SHP77 (cell line): ENCODE data around the gene NR6A1.

Experiments used
- DNase-seq, 2 experiments: peaks; one replicate each; lab custom pipeline; 2025; lab: John Stamatoyannopoulos, UW

NR6A1 gene

DNA sequence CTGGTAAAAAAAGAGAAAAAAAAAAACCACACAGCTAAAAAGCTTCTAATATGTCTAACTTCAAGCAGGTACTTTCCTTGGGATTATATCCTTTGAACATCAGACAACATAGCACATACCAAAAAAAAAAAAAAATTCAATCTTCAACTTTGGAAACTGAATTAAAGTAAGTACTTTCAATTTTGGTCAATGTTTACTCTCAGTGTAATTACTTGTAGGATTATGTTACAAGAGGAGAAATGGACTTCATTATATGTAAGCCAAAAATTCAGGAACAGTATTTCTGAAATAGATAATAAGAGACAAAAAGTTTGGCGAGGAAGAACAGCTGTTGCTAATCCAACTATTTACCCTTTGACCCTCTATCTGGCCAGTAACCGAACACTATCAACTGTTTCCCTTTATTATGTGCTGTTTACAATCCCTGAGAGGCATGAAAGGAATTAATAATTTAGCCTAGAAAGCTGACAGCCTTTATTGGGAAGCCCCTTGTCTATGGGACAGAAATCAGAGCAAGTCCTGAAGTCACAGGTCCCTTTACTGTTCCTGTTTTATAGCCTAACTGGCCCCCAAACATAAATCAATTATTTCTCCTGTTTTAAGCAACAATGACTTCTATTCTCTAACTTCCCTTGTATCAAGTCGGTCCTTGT lies 46.6 kb downstream of the NR6A1 start:
- no peak for DNase-seq

- no peak for DNase-seq
Measured at GRCh38 chr9:124723352-124723751, 47.8 kb downstream of the NR6A1 start.

GRCh38 chr9:124721109-124721906 lies 49.8 kb downstream of the NR6A1 start:
- no peak for DNase-seq

GRCh38 chr9:124720429-124721108 lies 50.5 kb downstream of the NR6A1 start:
- no peak for DNase-seq

GRCh38 chr9:124718928-124719327 lies 52.2 kb downstream of the NR6A1 start:
- DNase-seq, result no peak

DNA sequence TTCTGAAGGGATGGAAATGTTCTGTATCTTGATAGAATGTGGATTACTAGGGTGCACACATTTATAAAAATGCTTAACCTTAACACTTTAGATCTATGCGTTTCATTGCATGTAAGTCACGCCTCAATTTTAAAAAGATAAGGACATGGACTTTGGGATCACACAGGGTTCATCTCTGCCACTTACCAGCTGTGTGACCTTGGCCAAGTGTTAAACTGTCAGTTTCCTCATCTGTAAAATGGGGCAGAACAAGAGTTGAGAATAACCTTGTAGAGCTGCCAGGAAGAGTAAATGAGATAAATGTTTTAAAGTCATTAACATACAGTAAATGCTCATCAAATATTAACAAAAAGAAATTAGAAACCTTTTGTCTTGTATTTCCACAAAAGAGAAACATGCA lies 53.5 kb downstream of the NR6A1 start:
- DNase-seq, result no peak

GRCh38 chr9:124716808-124717207 lies 54.3 kb downstream of the NR6A1 start:
- no peak for DNase-seq

GRCh38 chr9:124710766-124711165 lies 60.3 kb downstream of the NR6A1 start:
- no peak for DNase-seq

DNA sequence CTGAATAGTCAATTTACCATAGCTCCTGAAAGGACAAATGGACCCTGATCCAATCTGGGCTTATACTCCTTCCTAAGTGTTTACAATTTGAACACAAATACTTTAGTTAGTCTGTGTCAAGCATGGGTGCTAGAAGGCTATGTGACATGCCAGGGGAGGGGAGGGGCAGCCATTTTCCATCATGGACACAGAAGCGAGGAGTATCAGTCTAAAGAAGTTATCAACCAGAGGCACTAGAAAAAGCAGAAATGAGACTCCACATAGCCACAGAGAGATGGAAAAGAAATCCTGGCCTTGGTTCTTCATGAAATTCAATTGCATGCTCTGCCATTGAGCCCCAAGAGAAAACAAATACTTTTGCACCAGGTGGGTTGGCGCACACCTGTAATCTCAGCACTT lies 61.8 kb downstream of the NR6A1 start:
- DNase-seq, result no peak

DNA sequence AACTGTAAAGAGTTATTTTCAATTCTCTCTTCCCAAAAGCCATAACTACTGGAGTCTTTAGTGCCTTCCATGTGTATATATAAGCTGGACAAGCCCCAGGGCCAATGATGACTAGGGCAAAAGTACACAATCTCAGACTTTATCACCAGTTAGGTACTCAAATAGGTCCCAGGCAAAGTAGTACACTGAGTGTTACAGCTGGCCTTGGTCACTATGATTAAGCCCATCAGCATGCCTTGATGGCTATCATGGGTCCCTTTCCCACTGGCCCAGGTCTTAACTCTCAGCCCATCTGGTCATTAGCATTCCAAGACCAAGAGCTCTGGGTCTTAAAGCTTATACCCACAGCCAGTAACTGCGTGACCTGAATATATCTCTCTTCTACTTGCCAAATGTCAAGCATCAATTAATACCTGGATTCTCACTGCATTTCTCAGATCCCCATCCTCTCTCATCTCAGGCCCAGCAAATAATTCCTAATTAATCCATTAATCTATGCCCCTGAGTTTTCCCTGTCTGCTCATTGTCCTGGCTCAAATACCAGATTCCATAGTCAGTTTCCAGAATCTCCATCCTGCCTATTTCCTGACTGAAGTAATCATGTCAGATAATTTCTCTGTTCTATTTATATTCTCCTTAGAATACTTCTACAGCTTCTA lies 62.3 kb downstream of the NR6A1 start:
- DNase-seq, result no peak

GRCh38 chr9:124708074-124708473 lies 63.0 kb downstream of the NR6A1 start:
- DNase-seq, result no peak

DNA sequence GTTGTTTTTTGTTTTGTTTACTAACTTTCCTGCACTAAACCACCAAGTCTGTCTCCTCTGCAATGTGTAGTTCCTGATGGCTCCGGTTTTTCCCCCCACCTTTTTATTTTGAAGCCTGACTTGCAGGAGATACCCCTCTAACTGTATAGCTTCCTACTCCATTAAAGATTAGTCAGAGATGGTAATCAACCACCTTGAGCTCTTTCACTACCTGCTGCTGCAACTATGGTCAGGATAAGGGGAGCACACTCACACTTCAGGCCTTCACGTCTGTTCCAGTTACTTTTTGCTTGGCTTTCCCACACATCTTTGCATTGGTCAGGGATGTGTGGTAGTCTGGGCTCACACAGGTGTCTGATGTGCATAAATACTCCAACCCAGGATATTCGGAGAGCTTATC lies 63.4 kb downstream of the NR6A1 start:
- no peak for DNase-seq

DNA sequence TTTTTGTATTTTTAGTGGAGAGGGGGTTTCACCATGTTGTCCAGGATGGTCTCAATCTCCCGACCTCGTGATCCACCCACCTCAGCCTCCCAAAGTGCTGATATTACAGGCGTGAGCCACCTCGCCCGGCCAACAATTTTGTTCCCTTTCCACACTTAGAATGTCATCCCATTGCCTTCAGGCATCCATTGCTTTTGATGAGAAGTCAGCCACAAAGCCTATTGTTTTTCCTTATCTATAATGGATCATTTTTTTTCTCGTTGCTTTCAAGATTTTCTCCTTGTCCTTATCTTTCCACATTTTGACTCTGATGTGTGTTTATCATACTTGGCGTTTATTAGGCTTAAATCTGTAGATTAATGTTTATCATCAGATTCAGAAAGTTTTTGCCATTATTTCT lies 64.4 kb downstream of the NR6A1 start:
- no peak for DNase-seq

GRCh38 chr9:124699575-124699974 lies 71.5 kb downstream of the NR6A1 start:
- DNase-seq, result no peak

DNA sequence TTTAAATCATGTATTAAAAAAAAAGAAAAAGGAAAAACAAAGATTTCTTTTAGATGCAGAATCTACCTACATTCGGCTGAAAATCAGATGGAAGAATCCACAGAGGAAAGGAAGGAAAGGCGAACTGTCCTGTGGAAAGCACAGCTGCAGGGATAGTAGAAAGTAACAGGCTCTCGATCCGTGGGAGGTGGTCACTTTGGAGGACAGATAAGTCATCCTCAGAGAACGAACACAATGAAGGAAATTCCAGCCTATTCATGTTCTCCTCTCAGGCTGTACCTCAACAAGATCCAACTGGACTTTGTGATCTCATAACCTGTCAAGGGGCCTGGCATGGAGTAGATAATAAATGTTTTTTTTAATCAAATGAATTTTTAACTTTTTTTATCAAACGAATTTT lies 72.8 kb downstream of the NR6A1 start:
- DNase-seq, result no peak

- no peak for DNase-seq
Measured at GRCh38 chr9:124697326-124698200, 73.5 kb downstream of the NR6A1 start.

DNA sequence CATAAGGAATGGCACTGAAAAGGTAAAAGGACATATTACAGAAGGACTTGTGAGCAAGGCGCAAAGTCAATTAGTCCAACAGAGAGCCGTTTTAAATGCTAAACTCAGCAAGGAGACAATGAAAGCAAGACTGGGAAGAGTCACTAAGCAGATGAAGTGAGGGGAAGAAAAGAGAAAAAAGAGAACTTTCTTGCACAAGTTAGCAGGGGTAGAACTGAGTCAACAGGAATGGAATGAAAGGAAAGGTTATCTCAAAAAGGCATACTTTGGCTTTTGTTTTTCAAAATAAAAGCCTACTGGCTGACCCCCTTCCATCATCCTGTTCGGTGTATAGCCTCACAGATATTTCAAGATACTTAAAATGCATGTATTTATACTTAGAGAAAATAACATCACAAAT lies 75.0 kb downstream of the NR6A1 start:
- DNase-seq, result no peak

DNA sequence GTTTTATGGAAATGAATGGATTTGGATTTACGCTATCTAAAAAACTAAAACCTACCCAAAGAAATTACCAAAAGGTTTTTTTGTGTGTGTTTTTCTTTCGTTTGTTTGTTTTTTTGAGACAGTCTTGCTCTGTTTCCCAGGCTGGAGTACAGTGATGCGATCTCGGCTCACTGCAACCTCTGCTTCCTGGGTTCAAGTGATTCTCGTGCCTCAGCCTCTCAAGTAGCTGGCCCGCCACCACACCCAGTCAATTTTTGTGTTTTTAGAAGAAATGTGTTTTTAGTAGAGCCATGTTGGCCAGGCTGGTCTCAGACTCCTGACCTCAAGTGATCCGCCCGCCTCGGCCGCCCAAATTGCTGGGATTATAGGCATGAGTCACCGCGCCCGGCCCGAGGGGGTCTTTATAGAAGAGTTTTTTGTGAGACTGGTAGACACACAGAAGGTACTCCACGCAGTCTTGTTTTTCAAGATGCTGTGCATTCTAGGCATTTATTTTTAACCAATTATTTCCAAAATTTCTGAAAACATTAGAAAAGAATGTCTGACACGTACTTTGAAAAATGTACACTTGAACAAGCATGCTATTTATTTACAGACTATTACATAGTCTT lies 75.7 kb downstream of the NR6A1 start:
- DNase-seq, result no peak

DNA sequence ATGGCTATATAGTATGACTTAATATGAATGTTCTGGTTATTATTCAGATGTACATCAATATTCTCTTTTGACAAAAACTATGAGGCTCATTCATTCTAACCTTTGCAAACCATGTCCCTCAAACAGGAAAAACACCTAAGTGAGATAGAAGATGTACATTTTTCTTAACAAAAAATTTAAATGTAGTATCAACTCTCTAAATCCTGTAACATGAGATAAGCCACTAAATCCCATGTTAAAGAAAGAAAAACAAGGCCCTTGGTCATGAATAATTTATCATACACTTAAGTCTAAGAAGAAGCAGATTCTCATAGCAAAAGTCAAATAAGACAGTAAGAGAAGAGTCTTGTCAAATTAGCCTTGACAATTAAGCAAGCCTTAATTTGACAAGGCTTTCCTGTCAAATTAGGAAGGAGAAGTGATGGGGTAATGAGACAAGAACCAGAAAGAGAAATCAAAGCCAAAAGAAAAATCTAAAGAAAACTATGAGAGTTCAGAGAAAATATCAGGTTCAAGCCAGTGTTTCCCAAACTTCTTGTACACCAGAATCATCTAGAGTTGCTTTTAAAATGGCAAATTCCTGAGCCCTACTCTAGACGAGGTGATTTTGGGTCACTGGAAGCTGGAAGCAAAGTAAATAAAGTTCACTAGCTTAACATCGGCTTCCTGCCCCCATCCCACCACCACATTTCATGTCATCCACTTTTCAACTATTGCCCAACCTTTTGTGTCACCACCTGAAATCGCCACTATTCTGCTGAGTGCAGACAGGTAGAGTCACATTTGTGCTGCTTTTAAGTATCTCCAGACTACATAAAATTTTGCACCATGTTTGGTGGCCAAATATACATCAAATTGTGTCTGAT lies 76.5 kb downstream of the NR6A1 start:
- DNase-seq, result no peak

DNA sequence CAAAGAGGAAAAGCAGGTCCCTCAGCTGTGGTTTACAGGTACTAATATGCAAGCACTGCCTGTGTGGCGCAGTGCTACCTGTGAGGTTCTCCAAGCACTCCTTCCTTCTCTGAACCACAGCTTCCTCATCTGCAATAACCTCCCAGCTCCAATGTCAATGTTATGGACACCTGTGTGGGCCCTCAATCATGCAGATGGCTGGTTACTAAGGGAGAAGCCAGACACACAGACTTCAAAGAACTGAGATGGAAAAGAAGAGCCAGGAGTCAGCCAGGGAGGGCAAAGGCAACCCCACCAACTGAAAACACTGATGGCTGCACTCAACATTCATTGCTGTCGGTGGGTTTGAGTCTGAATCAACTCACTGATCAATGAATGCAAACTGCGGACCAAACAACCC lies 77.7 kb downstream of the NR6A1 start:
- no peak for DNase-seq
